Keratinocyte (primary cell): Measurements from ENCODE around the gene OPN5. TPM values are rescaled to one million over a fixed set of nuclear protein-coding genes. Genes with fewer than 3 reads are reported as not detected.

Experiments used
- DNase-seq: peaks from one replicate; pipeline ENCODE4 v3.0.0-alpha.2; 2011; ENCODE audit warnings: low read depth, missing footprints, low spot score
- FAIRE-seq: peaks from 2 replicates; lab custom pipeline; 2011; peaks lifted over from hg19 to GRCh38; lab: Jason Lieb, UNC
- H2AFZ ChIP-seq: 2 replicates; pipeline ENCODE4 v1.6.0; 2012; ENCODE audit warnings: low read length, control low read depth, inconsistent platforms; ENCODE audit not compliant: control insufficient read depth
- H3K27ac ChIP-seq: 2 replicates; pipeline ENCODE4 v1.5.1; 2011; ENCODE audit warnings: low read length; ENCODE audit not compliant: control insufficient read depth, insufficient read depth
- H3K27me3 ChIP-seq: 3 replicates; pipeline ENCODE4 v1.6.0; 2011; ENCODE audit warnings: low read length; ENCODE audit not compliant: control insufficient read depth, insufficient read depth; ENCODE audit errors: extremely low read depth
- H3K36me3 ChIP-seq, 2 experiments: 2 replicates in 1 of 2; 3 replicates in 1 of 2; pipeline ENCODE4 v1.5.1; 2011; ENCODE audit warnings: low read length in 2 of 2, mild to moderate bottlenecking in 1 of 2; ENCODE audit not compliant: control insufficient read depth in 2 of 2, insufficient read depth in 2 of 2; ENCODE audit errors: extremely low read depth in 1 of 2
- H3K4me1 ChIP-seq: 3 replicates; pipeline ENCODE4 v1.5.1; 2011; ENCODE audit warnings: low read length; ENCODE audit not compliant: control insufficient read depth, insufficient read depth; ENCODE audit errors: extremely low read depth
- H3K4me2 ChIP-seq: 3 replicates; pipeline ENCODE4 v1.6.0; 2011; ENCODE audit warnings: low read depth, low read length; ENCODE audit not compliant: control insufficient read depth, insufficient read depth; ENCODE audit errors: extremely low read depth
- H3K4me3 ChIP-seq, 3 experiments: fragments of 200-600 bp in 1 of 3; sonication (generic) in 1 of 3; 2 replicates in 2 of 3; 3 replicates in 1 of 3; pipeline ENCODE4 v1.5.1; 2011 to 2016; ENCODE audit warnings: low read length in 3 of 3, mild to moderate bottlenecking in 3 of 3, control low read depth in 2 of 3, inconsistent platforms in 1 of 3, low read depth in 1 of 3, mixed read lengths in 1 of 3, mixed run types in 1 of 3, moderate library complexity in 1 of 3; ENCODE audit not compliant: control insufficient read depth in 2 of 3, insufficient read depth in 2 of 3; ENCODE audit errors: extremely low read depth in 1 of 3
- H3K79me2 ChIP-seq: 2 replicates; pipeline ENCODE4 v1.6.0; 2012; ENCODE audit warnings: low read length; ENCODE audit not compliant: control insufficient read depth, insufficient read depth
- H3K9ac ChIP-seq: 3 replicates; pipeline ENCODE4 v1.6.0; 2011; ENCODE audit warnings: low read length; ENCODE audit not compliant: control insufficient read depth, insufficient read depth; ENCODE audit errors: extremely low read depth
- H3K9me1 ChIP-seq: 3 replicates; pipeline ENCODE4 v1.6.0; 2011; ENCODE audit warnings: low read length; ENCODE audit not compliant: control insufficient read depth, insufficient read depth; ENCODE audit errors: extremely low read depth
- H3K9me3 ChIP-seq: 2 replicates; pipeline ENCODE4 v1.5.1; 2012; ENCODE audit warnings: low read depth, low read length; ENCODE audit not compliant: control insufficient read depth
- H4K20me1 ChIP-seq: 3 replicates; pipeline ENCODE4 v1.6.0; 2011; ENCODE audit warnings: low read length; ENCODE audit not compliant: control insufficient read depth, insufficient read depth; ENCODE audit errors: extremely low read depth
- EZH2 ChIP-seq: IDR thresholded peaks from one replicate; pipeline ENCODE4 v1.6.1; 2012; ENCODE audit warnings: inconsistent platforms, mild to moderate bottlenecking, low read length, moderate library complexity
- dilution Hi-C: fragments of 300-500 bp; cut with MboI; formaldehyde crosslinking; loops from one replicate; pipeline ENCODE4 v1.7.0; 2020; ENCODE audit warnings: low sequenced_read_pairs; ENCODE audit not compliant: extremely low pct_ligation_motif_present
- polyA plus RNA-seq, 5 experiments: library from polyadenylated mRNA; depleted of rRNA in 3 of 5; stranded (reverse) in 3 of 5; stranded (forward) in 1 of 5; unstranded in 1 of 5; fragments of >200 nt; gene quantifications; 1 replicate in 1 of 5; 2 replicates in 3 of 5; 3 replicates in 1 of 5; pipeline versions ENCODE4 v1.2.1 to v1.2.3, GENCODE V29; 2011 to 2012; ENCODE audit warnings: missing spikeins in 2 of 5, low read depth in 1 of 5, low replicate concordance in 1 of 5
- TF ChIP-seq, protein P1 (sequence below), 3 experiments: IDR thresholded peaks in 1 of 3; conservative IDR thresholded peaks in 1 of 3; optimal IDR thresholded peaks in 1 of 3; 2 replicates in 2 of 3; 3 replicates in 1 of 3; pipeline versions ENCODE3 to v1.5.1; 2011; ENCODE audit warnings: low read length in 3 of 3, mild to moderate bottlenecking in 3 of 3, moderate library complexity in 2 of 3, control low read depth in 1 of 3, inconsistent platforms in 1 of 3; ENCODE audit not compliant: insufficient read depth in 2 of 3; ENCODE audit errors: extremely low read depth in 1 of 3

Gene OPN5
- polyA plus RNA-seq, 1 donor (not counting 4 experiments of a cell fraction or from before 2014, with no cell fraction given) = not detected

GRCh38 chr6:47811443-47811842, 29.6 kb downstream of the OPN5 start:
- Histone ChIP-seq H3K79me2 (no peaks in the 10 kb centered on the region), H3K9me1 (no peaks in the 10 kb centered on the region), H4K20me1 (no peaks in the 10 kb centered on the region), H3K4me1 (no peaks in the 10 kb centered on the region), H2AFZ (no peak overlapping the region), H3K27ac (no peak overlapping the region), H3K4me3 (no peak overlapping the region), H3K9ac (no peak overlapping the region), H3K36me3 (no peaks in the 10 kb centered on the region), H3K27me3 (no peaks in the 10 kb centered on the region), H3K4me2 (no peak overlapping the region), H3K9me3 (no peaks in the 10 kb centered on the region)
- no peak for DNase-seq
- dilution Hi-C loops = no loop called here
- no peak for TF ChIP-seq EZH2
- TF ChIP-seq, protein P1, sequence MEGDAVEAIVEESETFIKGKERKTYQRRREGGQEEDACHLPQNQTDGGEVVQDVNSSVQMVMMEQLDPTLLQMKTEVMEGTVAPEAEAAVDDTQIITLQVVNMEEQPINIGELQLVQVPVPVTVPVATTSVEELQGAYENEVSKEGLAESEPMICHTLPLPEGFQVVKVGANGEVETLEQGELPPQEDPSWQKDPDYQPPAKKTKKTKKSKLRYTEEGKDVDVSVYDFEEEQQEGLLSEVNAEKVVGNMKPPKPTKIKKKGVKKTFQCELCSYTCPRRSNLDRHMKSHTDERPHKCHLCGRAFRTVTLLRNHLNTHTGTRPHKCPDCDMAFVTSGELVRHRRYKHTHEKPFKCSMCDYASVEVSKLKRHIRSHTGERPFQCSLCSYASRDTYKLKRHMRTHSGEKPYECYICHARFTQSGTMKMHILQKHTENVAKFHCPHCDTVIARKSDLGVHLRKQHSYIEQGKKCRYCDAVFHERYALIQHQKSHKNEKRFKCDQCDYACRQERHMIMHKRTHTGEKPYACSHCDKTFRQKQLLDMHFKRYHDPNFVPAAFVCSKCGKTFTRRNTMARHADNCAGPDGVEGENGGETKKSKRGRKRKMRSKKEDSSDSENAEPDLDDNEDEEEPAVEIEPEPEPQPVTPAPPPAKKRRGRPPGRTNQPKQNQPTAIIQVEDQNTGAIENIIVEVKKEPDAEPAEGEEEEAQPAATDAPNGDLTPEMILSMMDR (optimal IDR thresholded peaks at IDR 0.05 in 1 of 3, IDR thresholded peaks at IDR 0.05 in 1 of 3, conservative IDR thresholded peaks at IDR 0.05 in 1 of 3; ENCODE audit: extremely low read depth in 1 of 3, insufficient read depth in 2 of 3, low read length in 3 of 3) = no peak
- no peak for FAIRE-seq

DNA sequence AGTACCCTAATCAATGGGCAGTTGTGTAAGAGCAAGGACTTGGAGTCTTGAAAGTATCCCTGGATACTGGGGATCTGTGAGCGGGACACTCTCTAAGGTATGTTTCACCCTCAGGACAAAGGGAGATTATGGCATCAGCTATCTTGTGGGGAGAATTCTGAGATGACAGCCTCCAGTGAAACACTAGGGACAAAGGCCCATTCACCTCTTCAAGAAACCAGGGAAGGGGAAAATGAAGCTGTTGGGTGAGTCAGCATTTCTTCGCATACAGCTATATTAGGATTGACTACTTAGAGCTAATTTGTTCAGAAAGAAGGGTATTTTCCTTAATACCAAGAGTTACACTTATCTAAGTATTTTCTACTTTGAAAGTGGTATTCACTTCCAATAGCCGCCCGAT, 35.9 kb downstream of the OPN5 start:
- Histone ChIP-seq H3K36me3 (no peaks in the 10 kb centered on the region), H3K4me3 (no peak overlapping the region), H3K4me2 (no peak overlapping the region), H3K79me2 (no peaks in the 10 kb centered on the region), H3K9me3 (no peaks in the 10 kb centered on the region), H2AFZ (no peak overlapping the region), H3K9ac (no peak overlapping the region), H3K4me1 (no peaks in the 10 kb centered on the region), H4K20me1 (no peaks in the 10 kb centered on the region), H3K27ac (no peak overlapping the region), H3K27me3 (no peaks in the 10 kb centered on the region), H3K9me1 (no peaks in the 10 kb centered on the region)
- dilution Hi-C loops = no loop called here
- DNase-seq (no peak), FAIRE-seq (no peak)
- TF ChIP-seq, protein P1 (optimal IDR thresholded peaks at IDR 0.05 in 1 of 3, IDR thresholded peaks at IDR 0.05 in 1 of 3, conservative IDR thresholded peaks at IDR 0.05 in 1 of 3; ENCODE audit: extremely low read depth in 1 of 3, insufficient read depth in 2 of 3, low read length in 3 of 3) = no peak
- TF ChIP-seq EZH2 = no peak
